ENCODE results near the gene KCNN3. TPM values are rescaled to one million over a fixed set of nuclear protein-coding genes. Genes with fewer than 3 reads are reported as not detected.

Gene KCNN3
- total RNA-seq, 1 donor, result not detected

GRCh38 chr1:154735804-154736168 is 134.3 kb downstream of the KCNN3 start:
- no peak overlapping the region for H3K4me3 ChIP-seq (ENCODE audit: low read depth, low read length)
- TF ChIP-seq, protein P1, sequence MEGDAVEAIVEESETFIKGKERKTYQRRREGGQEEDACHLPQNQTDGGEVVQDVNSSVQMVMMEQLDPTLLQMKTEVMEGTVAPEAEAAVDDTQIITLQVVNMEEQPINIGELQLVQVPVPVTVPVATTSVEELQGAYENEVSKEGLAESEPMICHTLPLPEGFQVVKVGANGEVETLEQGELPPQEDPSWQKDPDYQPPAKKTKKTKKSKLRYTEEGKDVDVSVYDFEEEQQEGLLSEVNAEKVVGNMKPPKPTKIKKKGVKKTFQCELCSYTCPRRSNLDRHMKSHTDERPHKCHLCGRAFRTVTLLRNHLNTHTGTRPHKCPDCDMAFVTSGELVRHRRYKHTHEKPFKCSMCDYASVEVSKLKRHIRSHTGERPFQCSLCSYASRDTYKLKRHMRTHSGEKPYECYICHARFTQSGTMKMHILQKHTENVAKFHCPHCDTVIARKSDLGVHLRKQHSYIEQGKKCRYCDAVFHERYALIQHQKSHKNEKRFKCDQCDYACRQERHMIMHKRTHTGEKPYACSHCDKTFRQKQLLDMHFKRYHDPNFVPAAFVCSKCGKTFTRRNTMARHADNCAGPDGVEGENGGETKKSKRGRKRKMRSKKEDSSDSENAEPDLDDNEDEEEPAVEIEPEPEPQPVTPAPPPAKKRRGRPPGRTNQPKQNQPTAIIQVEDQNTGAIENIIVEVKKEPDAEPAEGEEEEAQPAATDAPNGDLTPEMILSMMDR (IDR thresholded peaks at IDR 0.05; ENCODE audit: insufficient read depth, low read depth, low read length), result no peak
- DNase-seq (ENCODE audit: low read depth), result no peak

DNA sequence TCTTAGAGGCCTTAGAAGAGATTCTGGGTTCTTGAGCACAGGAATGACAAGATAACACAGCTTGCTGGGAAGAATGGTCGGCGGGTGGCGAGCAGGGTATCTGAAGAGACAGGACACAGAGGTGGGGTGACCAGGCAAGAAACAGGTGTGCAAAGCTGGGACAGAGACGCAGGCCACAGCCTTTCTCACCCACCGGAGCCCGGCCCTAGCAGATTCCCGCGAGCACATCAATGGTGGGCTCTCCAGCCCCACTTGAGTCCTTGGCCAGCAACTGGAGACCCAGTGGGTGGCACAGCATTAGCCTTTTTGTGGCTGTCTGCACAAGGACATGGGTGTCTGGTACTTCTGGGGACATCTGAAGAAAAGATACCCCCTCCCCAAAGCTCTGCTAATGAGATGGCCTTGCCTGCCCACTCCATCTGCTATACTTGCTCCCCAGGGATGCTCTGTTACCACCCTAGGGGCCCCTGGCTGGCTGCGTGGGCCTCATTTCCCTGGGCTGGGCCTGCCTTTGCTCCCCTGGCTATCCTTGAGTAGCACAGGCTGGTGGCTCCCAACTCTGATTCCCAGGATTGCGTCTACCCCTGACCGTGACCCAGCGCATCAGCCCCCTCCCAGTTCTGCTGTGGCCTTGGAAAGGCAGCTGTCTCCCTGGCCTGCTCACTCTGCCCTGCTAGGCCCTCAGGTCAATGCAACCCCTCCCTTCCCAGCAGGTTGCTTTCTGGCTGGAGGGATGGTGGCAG is 134.8 kb downstream of the KCNN3 start:
- TF ChIP-seq, protein P1 (IDR thresholded peaks at IDR 0.05; ENCODE audit: insufficient read depth, low read depth, low read length), result no peak
- H3K4me3 ChIP-seq (ENCODE audit: low read depth, low read length), result no peak overlapping the region
- DNase-seq (ENCODE audit: low read depth), result no peak

DNA sequence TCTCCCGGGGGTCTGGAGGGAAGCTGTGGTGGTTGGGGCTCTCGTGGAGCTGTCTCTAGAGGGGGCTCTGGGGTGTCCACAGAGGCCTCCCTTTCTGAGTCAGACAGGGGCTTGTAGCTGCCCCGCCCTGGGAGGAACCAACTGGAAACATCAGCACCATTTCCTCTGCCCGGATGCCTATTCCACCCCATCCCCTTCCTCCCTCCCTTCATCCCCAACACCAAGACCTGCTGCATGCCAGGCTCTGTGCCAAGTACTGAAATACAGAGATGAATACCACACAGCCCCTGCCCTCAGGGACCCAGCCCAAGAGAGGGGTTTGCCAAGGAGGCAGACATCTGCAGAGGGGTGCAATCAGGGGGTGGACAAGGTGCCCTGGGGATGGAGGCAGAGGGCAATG is 136.5 kb downstream of the KCNN3 start:
- H3K4me3 ChIP-seq (ENCODE audit: low read depth, low read length), result no peak overlapping the region
- TF ChIP-seq, protein P1 (IDR thresholded peaks at IDR 0.05; ENCODE audit: insufficient read depth, low read depth, low read length), result no peak
- DNase-seq (ENCODE audit: low read depth), result no peak

DNA sequence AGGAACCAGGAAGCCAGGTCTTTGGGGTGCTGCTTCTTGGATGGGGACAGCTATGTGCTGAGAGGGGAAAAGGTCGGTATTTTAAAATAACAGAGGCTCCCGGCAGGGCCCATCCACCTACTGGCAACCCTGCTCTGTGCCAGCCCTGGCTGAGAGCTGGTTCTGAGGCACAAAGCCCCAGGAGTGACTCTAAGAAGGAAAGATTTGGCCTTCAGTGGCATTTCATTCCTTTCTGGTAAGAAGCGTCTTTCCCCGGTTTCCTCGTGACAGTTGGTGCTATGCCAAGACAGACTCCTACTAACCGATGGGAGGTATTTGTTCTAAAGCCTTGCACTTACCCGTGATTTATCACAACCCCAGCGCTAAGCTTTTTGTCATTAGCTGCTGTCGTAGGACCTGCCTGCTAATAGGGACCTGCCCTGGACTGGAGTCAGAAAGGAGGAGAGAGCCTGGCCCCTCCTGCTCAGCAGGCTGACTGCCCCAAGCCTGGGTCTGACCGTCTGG is 139.0 kb downstream of the KCNN3 start:
- DNase-seq (ENCODE audit: low read depth), result peak; percentile 61
- TF ChIP-seq, protein P1 (IDR thresholded peaks at IDR 0.05; ENCODE audit: insufficient read depth, low read depth, low read length), result no peak
- no peak overlapping the region for H3K4me3 ChIP-seq (ENCODE audit: low read depth, low read length)

DNA sequence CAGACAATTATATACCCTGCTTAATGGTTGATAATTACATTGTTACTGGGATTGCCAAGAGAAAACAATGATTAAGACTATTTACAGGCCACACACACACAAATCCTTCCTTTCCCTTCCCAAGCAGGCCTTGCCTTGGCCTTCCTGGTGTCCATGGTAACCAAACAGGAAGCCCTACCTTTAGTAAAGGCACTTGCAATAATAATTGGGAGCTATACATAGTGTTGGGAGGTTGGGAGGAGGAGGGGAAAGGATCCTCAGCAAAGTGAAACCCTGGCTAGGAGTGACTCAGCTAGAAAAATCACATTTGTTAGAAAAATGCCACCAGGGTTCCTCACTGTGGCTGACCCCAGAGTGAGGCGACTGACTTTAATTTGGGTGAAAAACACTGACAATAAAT is 139.8 kb downstream of the KCNN3 start:
- DNase-seq (ENCODE audit: low read depth), result peak; percentile 10
- TF ChIP-seq, protein P1 (IDR thresholded peaks at IDR 0.05; ENCODE audit: insufficient read depth, low read depth, low read length), result no peak
- H3K4me3 ChIP-seq (ENCODE audit: low read depth, low read length), result no peak overlapping the region

DNA sequence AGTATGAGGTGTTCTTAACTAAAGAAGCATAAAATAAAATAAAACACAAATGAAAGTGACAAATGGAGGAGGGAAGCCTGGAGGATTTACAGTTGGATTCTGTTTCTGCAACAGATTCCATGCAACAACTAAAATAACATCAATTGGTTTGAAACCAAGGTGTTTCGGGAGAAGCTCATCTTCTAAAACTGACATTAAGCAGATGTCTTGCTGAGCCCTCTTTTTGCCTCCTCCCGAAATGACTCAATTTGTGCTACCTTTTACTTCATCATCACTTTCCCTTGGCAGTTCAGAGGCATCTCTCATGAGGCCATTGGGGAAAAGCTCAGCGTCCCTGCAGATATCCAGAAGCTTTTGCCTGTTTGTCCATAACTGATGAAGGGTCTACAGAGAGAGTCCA is 140.5 kb downstream of the KCNN3 start:
- TF ChIP-seq, protein P1 (IDR thresholded peaks at IDR 0.05; ENCODE audit: insufficient read depth, low read depth, low read length), result no peak
- no peak overlapping the region for H3K4me3 ChIP-seq (ENCODE audit: low read depth, low read length)
- peak; percentile 20 for DNase-seq (ENCODE audit: low read depth)
